AG04450 (cell line): ENCODE results near the gene GOPC. TPM values are rescaled to one million over a fixed set of nuclear protein-coding genes. Genes with fewer than 3 reads are reported as not detected.

ENCODE experiments used
- CTCF ChIA-PET: fragments of 300-600, 350-600 bp; formaldehyde crosslinking; extraction: SDS; loops from one replicate; lab custom pipeline; 2022; ENCODE audit warnings: antibody characterized with exemption, inconsistent platforms; lab: Charles Lee
- POLR2A ChIA-PET: fragments of 350-600 bp; formaldehyde crosslinking; extraction: SDS; loops from one replicate; lab custom pipeline; 2021; ENCODE audit warnings: antibody characterized with exemption, inconsistent platforms; lab: Yijun Ruan, JAX
- DNase-seq: peaks from one replicate; pipeline ENCODE4 v3.0.0-alpha.2; 2011; ENCODE audit warnings: low read depth, low spot score
- H3K27ac ChIP-seq: one replicate; pipeline ENCODE4 v1.5.1; 2012; ENCODE audit warnings: low read depth, low read length, control low read depth
- H3K27me3 ChIP-seq: one replicate; pipeline ENCODE4 v1.6.0; 2012; ENCODE audit warnings: low read length; ENCODE audit not compliant: control insufficient read depth, insufficient read depth
- H3K4me3 ChIP-seq: 2 replicates; pipeline ENCODE4 v1.5.1; 2011; ENCODE audit warnings: mild to moderate bottlenecking, low read depth, low read length, control low read depth
- H3K9me3 ChIP-seq: 2 replicates; pipeline ENCODE4 v1.5.1; 2012; ENCODE audit warnings: low read length; ENCODE audit not compliant: control insufficient read depth, insufficient read depth
- CTCF ChIP-seq: IDR thresholded peaks from 2 replicates; pipeline ENCODE4 v1.5.1; 2011; ENCODE audit warnings: low read depth, low read length, control low read depth, inconsistent platforms
- polyA plus RNA-seq: library from polyadenylated mRNA; depleted of rRNA; stranded (reverse); fragments of >200 nt; gene quantifications from 2 replicates; pipeline ENCODE4 v1.2.3, GENCODE V29; 2011; rRNA removed

Gene GOPC
- polyA plus RNA-seq, 1 experiment: 37.8 TPM

- CTCF ChIA-PET: no interaction called here
- POLR2A ChIA-PET: no interaction called here
These were observed 89.2 kb downstream of the GOPC start for GRCh38 chr6:117512987-117513573.

GRCh38 chr6:117512056-117512828 is 90.1 kb downstream of the GOPC start:
- H3K27me3 ChIP-seq: no peaks in the 10 kb centered on the region

More at GRCh38 chr6:117512987-117513573, 89.2 kb downstream of the GOPC start:
- Histone ChIP-seq H3K27ac (no peak overlapping the region), H3K9me3 (no peaks in the 10 kb centered on the region), H3K27me3 (no peaks in the 10 kb centered on the region), H3K4me3 (no peak overlapping the region)
- TF ChIP-seq CTCF: no peak
- DNase-seq: no peak

More at GRCh38 chr6:117512056-117512828, 90.1 kb downstream of the GOPC start:
- ChIA-PET POLR2A (no interaction called here), CTCF (no interaction called here)
- TF ChIP-seq CTCF: no peak
- no peak for DNase-seq
- Histone ChIP-seq H3K27ac (no peak overlapping the region), H3K9me3 (no peaks in the 10 kb centered on the region), H3K4me3 (no peak overlapping the region)

Other genes with a start within 250 kb of the GOPC start
- gene ROS1, start 176.6 kb downstream of the GOPC start, polyA plus RNA-seq: not detected in 2 replicates
- gene DCBLD1, start 119.8 kb downstream of the GOPC start, polyA plus RNA-seq: 14.9 and 19.0 TPM in 2 replicates
- 23.3 and 26.1 TPM in 2 replicates for gene NUS1, start 73.0 kb upstream of the GOPC start, polyA plus RNA-seq